Measurements from ENCODE around the gene SRRM3. TPM values are rescaled to one million over a fixed set of nuclear protein-coding genes. Genes with fewer than 3 reads are reported as not detected.

SRRM3 gene
- total RNA-seq, 1 experiment from 2014 or later, result 1.7 TPM

DNA sequence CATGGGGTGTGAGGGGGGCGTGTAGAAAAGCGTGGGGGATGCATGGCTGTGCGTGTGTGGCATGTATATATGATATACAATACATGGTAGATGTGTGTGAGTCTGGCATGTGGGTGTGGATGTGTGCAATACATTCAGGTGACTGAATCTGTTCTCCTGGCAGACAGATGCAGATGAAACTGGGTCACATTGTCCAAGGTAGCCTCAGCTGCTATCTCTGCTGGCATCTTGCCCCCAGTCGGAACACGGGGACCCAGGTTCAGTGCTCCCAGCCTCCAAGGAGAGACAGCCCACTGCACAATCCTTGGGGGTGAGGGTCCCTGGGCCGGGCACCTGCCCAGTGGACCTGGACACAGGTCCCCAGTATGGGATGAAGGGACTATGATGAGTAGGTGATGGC lies 12.4 kb upstream of the SRRM3 start:
- Mint-ChIP-seq H3K4me1 (ENCODE audit: low read depth, unreplicated experiment) (peaks cover 5% of the 10 kb centered on the region), H3K27me3 (ENCODE audit: insufficient read depth, unreplicated experiment) (peaks cover 8% of the 10 kb centered on the region), H3K4me3 (ENCODE audit: unreplicated experiment) (no peak overlapping the region), H3K36me3 (ENCODE audit: insufficient read depth, unreplicated experiment) (peaks cover 4% of the 10 kb centered on the region), H3K9me3 (ENCODE audit: unreplicated experiment) (no peaks in the 10 kb centered on the region), H3K27ac (ENCODE audit: unreplicated experiment) (no peak overlapping the region)
- no TSS peak for BruUV-seq (replicated peaks)
- Histone ChIP-seq H3K27me3 (replicated peaks; ENCODE audit: control insufficient read depth, insufficient read depth, low read length) (no peaks in the 10 kb centered on the region), H3K9me3 (no peaks in the 10 kb centered on the region), H3K36me3 (ENCODE audit: control insufficient read depth, insufficient read depth, low read length) (no peaks in the 10 kb centered on the region), H3K4me3 (ENCODE audit: low read depth, low read length) (no peak overlapping the region), H3K4me1 (no peaks in the 10 kb centered on the region)
- TF ChIP-seq, protein P1, sequence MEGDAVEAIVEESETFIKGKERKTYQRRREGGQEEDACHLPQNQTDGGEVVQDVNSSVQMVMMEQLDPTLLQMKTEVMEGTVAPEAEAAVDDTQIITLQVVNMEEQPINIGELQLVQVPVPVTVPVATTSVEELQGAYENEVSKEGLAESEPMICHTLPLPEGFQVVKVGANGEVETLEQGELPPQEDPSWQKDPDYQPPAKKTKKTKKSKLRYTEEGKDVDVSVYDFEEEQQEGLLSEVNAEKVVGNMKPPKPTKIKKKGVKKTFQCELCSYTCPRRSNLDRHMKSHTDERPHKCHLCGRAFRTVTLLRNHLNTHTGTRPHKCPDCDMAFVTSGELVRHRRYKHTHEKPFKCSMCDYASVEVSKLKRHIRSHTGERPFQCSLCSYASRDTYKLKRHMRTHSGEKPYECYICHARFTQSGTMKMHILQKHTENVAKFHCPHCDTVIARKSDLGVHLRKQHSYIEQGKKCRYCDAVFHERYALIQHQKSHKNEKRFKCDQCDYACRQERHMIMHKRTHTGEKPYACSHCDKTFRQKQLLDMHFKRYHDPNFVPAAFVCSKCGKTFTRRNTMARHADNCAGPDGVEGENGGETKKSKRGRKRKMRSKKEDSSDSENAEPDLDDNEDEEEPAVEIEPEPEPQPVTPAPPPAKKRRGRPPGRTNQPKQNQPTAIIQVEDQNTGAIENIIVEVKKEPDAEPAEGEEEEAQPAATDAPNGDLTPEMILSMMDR (IDR thresholded peaks at IDR 0.05; ENCODE audit: insufficient read depth in 1 of 2, low read depth in 1 of 2, low read length in 1 of 2, severe bottlenecking in 1 of 2, unreplicated experiment in 1 of 2), result no peak
- ChIA-PET CTCF (no interaction called here), POLR2A (no interaction called here)
- DNase-seq, result no peak
- intact Hi-C loops (cut with micrococcal nuclease; ENCODE audit: unreplicated experiment), result no loop called here

DNA sequence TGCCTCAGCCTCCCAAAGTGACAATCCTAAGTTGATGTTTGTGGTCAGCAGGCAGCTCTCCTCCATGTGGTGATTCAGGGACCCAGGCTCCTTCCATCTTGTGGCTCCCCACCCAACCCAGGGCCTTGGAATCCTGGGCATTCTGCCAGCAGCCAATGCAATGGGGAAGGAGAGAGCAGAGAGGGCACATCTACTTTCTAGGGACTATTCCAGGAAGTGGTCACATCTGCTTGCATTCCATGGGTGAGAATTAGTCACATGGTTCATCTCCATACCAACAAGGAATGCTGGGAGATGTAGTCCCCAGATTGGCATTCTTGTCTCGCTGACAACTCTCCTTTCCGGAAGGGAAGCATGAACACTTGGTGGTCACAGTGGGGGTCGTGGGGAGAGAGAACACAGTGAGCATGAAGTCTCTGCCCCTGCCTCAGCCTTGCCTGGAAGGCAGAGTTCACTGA lies 9.9 kb upstream of the SRRM3 start:
- Mint-ChIP-seq H3K27ac (ENCODE audit: unreplicated experiment) (peak overlapping the region; percentile 68), H3K4me3 (ENCODE audit: unreplicated experiment) (no peak overlapping the region)
- peak; percentile 44 to 45 for DNase-seq

DNA sequence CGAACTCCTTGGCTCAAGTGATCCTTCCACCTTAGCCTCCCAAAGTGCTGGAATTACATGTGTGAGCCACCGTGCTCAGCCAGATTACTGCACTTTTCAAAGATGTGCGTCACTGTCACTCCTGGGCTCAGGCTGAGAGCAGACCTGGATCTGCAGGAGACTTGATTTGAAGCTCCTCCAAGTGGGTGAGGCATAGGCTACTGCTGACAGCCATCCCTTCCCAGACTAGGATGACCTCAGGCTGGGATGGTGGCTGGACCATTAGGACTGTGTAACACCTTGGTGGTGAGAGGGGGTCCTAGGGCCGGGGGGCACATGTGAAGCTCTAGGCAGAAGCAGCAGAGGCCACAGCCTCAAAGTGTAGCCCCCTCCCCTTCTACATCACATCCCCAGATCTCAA lies 8.2 kb upstream of the SRRM3 start:
- no peaks in the 10 kb centered on the region for H3K9me3 ChIP-seq
- TF ChIP-seq, protein P1 (IDR thresholded peaks at IDR 0.05; ENCODE audit: insufficient read depth in 1 of 2, low read depth in 1 of 2, low read length in 1 of 2, severe bottlenecking in 1 of 2, unreplicated experiment in 1 of 2), result no peak
- Mint-ChIP-seq H3K27ac (ENCODE audit: unreplicated experiment) (no peak overlapping the region), H3K36me3 (ENCODE audit: insufficient read depth, unreplicated experiment) (peaks cover 4% of the 10 kb centered on the region), H3K4me1 (ENCODE audit: low read depth, unreplicated experiment) (peaks cover 6% of the 10 kb centered on the region), H3K27me3 (ENCODE audit: insufficient read depth, unreplicated experiment) (peaks cover 11% of the 10 kb centered on the region), H3K9me3 (ENCODE audit: unreplicated experiment) (no peaks in the 10 kb centered on the region), H3K4me3 (ENCODE audit: unreplicated experiment) (no peak overlapping the region)
- ChIA-PET POLR2A (no interaction called here), CTCF (no interaction called here)
- DNase-seq, result no peak
- intact Hi-C loops (cut with micrococcal nuclease; ENCODE audit: unreplicated experiment), result no loop called here
- no peaks in the 10 kb centered on the region for H3K36me3 ChIP-seq (ENCODE audit: control insufficient read depth, insufficient read depth, low read length)
- no peaks in the 10 kb centered on the region for H3K4me1 ChIP-seq
- no TSS peak for BruUV-seq (replicated peaks)
- no peaks in the 10 kb centered on the region for H3K27me3 ChIP-seq (replicated peaks; ENCODE audit: control insufficient read depth, insufficient read depth, low read length)
- H3K4me3 ChIP-seq (ENCODE audit: low read depth, low read length), result no peak overlapping the region

More for the DNA sequence above, 9.9 kb upstream of the SRRM3 start:
- Histone ChIP-seq H3K27me3 (replicated peaks; ENCODE audit: control insufficient read depth, insufficient read depth, low read length) (no peaks in the 10 kb centered on the region), H3K36me3 (ENCODE audit: control insufficient read depth, insufficient read depth, low read length) (no peaks in the 10 kb centered on the region), H3K9me3 (no peaks in the 10 kb centered on the region), H3K4me1 (no peaks in the 10 kb centered on the region), H3K4me3 (ENCODE audit: low read depth, low read length) (no peak overlapping the region)
- ChIA-PET CTCF (no interaction called here), POLR2A (no interaction called here)
- peaks cover 13% of the 10 kb centered on the region for H3K27me3 Mint-ChIP-seq (ENCODE audit: insufficient read depth, unreplicated experiment)
- no peaks in the 10 kb centered on the region for H3K9me3 Mint-ChIP-seq (ENCODE audit: unreplicated experiment)
- intact Hi-C loops (cut with micrococcal nuclease; ENCODE audit: unreplicated experiment), result no loop called here
- TF ChIP-seq, protein P1 (IDR thresholded peaks at IDR 0.05; ENCODE audit: insufficient read depth in 1 of 2, low read depth in 1 of 2, low read length in 1 of 2, severe bottlenecking in 1 of 2, unreplicated experiment in 1 of 2), result no peak
- peaks cover 4% of the 10 kb centered on the region for H3K36me3 Mint-ChIP-seq (ENCODE audit: insufficient read depth, unreplicated experiment)
- no TSS peak for BruUV-seq (replicated peaks)
- peaks cover 6% of the 10 kb centered on the region for H3K4me1 Mint-ChIP-seq (ENCODE audit: low read depth, unreplicated experiment)

All from Caco-2 (cell line).